ENCODE measurements around the gene THRB.
A peak's percentile ranks its signal among the peaks of the same experiment; 100 is the strongest.
"Not testable (repeated sequence)": the region's sequence is repeated elsewhere in the genome, so short reads cannot be mapped to it uniquely, and the experiment has no call there.

THRB gene

DNA sequence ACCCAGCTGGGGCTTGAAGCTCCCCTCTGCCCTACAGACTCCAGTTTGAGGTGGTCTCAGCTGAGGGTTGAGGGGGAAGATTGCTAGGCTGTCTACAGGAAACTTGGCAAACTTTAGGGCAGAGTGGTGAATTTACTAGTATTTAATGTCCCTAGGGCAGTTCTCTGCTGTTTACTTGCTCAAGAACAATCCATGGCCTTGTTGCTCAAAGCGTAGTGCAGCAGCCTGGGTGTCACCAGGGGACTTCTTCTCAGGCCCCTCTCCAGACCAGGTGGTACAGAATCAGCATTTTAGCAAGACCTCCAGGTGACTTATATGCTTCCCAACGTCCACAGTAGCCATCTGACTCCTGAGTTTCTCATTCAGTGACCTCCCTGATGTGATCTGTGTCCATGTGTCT is 360.7 kb downstream of the THRB start:
- no peak for DNase-seq

DNA sequence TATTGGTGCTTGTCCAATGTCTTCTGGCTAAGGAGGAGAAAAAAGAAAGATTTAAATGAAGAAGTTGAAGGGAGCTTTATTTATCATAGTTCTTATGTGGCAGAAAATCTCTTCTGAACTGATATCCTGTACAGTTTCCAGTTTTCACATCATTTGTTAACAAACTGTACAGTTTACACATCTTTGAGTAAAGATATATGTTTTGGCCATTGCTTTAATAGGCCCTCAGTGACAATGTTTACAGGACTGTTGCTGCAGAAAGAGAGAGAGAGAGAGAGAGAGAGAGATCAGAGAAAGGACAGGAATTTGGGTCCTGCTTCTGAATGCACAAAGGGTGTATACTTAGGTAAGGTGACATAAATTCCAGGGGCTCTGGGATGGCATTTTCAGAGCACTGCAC is 361.2 kb downstream of the THRB start:
- DNase-seq = no peak

DNA sequence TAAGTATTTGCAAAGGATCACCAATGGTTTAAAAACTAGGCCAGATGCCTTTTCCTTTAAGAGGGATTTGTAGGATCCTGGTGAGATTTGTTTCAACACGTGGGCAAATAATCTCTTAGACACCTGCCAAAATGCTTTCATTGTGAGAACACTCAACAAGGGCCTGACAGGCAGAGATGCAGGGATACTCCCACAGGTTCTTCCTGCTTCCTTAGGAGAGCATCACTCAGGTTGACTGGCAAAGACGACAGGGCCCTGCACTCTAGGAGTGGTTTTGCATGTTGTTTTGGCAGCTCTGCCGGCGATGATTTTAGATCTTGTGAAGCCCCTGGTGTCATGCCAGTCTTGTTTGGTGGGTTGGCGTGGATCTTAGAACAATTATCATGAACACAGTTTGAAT is 365.1 kb downstream of the THRB start:
- no peak for DNase-seq

DNA sequence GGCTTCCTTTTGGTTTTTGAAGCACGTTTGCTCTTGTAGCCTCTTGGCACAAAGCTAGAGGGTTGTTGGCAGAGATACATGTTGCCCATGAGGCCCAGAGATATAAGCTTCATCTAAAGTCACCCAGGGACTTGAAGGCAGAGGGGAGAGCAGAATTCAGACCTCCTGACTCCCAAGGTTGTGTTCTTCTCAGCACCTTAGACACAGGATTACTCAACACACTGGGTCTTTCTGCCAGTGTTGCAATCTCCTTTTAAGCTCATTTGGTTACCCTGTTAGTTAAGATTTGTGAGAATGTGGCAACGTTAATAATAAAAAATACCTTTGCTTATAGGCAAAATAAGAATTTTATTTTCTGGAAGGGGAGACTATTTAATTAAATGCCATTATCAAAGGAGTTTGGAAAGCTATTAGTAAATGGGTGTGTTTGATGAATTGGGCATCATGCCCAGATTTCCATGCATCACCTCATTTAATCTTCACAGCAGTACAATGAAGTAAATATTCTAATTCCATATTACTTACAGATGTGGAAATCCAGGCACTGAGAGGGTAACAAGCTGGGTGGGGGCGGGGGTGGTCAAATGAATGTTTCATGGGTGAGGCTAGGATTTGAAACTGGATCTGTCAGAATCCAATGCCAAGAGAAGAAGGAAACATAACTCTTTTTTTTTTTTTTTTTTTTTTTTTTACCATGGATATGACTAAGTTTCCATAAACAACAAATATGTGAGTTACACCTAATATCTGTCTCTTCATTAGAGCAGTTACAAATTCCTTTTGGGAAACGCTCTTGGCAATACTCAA is 366.2 kb downstream of the THRB start:
- DNase-seq = no peak

DNA sequence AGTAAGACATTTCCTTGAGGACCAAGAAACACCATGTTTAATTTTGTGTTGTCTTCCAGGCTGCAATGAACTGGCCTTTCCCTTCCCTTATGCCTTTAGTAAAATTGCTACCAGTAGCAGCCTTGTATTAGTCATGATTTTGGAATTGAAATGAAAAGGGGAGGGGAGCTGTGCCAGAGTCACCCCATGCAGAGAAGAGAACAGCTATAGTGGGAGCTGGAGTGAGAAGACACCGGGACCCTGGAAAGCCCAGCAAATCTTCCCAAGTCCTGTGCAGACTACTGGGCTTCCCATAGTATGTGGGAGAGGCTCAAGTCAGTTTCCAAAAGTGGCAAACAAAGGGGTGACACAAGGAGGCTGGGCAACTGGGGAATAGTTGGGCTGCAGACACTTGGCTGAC is 371.1 kb downstream of the THRB start:
- DNase-seq = no peak

DNA sequence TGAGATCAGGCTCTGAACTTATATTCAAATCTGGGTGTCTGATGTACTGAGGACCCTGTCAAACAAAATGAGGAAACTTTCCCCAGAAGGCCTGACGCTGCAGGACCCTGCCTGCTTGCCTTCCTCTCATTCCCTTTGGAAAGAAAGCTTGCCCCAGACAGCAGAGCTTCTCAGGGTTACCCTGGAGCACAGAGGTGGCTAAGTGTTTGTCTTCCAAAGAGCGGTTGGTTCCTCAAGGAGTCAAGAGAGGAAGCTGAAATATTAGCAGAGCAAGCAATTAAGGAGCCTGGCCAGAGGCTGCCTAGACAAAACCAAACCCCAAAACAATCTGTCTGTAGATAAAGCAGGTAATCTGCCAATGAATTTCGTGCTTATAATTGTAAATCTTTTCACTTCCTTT is 374.2 kb downstream of the THRB start:
- peak; percentile 44 for DNase-seq

DNA sequence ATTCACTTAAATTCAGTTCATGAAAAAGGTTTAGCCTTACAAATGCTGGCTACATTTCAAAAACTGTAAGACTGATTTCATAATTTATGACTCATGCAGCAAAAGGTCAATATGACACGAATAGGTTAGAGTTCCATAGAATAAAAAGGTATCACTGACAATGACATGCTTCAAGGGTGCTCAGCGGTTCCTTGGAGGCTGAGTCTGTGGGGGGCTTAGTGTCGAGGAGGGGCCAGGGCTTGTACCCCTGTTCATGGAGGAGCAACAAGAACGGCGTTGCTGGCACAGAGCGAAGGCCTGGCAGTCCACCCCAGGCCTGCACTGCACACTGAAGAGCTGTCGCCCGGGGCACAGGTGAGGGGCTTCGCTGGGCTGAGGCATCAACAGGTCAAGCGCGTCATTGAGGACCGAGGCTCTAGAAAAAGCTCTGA is 375.3 kb downstream of the THRB start:
- peak; percentile 3 for DNase-seq

DNA sequence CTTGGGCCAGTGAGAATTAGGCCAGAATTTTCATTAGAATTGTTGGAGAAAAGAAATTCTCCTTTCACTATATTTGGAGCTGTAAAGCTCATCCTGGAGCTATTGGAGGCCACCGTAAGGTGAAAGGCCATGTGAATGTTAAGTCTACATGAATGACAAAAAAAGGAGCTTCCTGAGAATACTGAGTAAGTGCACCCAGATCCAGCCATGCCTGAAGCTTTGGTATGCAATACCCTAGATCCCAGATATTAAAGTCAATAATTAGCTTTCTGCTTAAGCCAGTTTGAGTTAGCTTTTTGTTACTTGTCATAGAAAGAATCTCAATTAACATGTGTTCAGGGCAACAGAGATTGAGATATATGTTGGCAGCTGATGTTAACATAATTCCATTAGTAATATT is 377.1 kb downstream of the THRB start:
- no peak for DNase-seq

DNA sequence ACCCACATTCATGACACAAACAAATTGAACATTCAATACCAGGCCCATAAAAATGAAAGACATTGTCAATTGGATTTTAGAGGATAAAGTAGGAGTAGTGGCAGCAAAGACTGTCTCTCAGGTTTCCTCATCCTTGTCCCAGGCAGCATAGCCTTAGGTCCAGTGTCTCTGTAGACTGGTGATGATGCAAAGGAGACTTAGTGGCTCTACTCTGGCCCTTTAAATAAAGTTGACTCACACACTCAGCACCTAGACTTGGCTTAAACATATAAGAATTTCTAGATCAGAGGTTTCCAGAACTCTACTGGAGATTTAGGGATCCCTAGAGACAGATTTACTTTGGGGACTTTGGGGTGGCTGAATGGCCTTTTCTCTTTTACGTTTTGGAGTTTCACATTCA is 382.9 kb downstream of the THRB start:
- DNase-seq = no peak

DNA sequence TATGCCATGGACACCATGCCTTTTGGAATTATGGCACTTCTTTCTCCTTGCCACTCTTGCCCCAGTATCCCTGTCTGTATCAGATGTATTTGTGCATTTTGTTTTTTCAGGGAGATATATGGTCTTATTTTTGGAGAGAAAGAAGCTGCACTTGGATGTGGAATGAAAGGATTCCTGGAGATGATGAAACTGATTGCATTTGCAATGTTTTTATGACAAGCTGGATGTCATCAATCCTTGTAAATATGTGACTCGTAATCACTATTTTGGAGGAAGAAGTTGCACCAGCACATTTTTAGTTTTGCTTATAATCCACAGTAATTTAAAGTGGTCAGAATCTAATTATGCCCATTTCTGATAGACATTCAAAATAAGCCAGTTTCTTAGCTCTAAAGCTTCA is 384.6 kb downstream of the THRB start:
- no peak for DNase-seq

DNA sequence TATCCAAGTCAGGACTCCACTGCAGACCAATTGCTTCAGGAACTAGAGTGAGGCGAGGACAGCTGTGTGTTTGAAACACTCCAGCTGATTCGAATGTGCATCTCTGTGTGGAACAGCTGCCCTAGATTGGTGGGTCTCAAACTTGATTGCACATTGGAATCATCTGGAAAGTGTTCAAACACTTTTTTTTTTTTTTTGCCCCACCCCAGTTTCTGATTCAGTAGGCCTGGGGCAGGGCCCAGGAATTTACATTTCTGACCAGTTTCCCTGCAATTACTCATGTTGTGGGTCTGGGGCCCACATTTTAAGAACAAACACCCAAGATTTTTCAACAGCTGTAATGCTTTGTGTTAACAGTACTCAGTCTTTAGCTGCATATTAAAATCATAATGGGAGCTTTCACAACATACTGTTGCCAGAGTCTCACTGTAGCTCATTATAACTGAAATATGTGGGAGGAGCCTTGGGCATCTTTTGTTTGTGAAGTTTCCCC is 392.9 kb downstream of the THRB start:
- no peak for DNase-seq

DNA sequence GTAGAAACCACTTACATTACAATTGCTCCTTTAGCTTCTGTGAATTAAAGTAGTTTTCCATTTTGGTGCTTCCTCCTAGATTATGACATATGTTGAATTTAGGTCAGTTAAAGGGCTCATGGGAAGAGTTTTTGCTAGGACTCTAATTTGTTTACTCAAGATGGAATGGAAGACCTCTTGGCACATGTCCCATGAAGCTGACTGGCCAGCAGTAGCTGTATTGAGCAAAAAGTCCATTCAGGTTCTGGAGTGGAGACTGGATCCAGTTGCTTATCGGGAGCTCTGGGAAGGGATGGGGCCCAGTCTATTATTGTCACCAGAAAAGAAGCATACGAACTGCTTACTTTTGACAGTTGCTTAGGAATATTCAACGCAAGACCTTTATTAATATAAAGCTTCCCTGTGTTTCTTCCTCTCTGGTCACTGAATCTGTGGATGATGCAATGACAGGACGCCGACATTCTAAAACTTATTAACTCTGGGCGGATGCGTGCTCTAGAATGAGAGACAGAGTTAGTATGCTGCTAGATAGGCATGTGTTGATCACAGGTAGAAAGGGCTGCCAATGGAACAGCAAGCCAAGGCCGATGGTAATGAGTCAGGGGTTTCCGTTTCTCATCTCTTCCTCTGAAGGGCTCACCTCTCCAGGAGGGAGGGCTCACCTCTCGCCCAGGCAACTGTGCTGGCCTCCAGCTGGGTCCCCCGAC is 393.8 kb downstream of the THRB start:
- DNase-seq = no peak

DNA sequence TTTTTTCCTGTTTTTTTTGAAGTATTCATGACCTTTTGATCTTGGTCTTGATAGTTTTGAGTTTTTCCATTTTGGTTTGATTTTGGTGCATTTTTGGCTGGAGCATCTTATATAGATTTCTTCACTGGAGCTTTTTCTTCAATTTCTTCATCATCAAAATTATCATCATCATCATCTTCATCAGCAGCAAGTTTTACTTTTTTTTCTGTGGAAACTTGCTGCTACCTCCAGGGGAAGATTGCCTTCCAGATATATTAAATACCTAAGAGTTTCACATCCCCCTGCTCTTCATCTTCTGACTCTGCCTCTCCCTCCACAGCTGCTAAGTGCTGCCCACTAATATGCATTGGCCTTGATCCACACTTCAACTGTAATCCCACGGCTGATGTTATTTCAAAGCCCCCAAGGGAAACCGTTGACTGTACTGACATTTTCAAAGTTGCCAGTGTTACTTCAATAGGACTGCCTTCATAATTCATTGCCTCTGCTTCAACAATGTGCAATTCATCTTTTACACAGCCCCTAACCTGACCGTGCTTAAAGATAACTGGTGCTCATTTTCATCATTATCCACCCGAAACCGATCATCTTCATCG is 397.9 kb downstream of the THRB start:
- DNase-seq = no peak

DNA sequence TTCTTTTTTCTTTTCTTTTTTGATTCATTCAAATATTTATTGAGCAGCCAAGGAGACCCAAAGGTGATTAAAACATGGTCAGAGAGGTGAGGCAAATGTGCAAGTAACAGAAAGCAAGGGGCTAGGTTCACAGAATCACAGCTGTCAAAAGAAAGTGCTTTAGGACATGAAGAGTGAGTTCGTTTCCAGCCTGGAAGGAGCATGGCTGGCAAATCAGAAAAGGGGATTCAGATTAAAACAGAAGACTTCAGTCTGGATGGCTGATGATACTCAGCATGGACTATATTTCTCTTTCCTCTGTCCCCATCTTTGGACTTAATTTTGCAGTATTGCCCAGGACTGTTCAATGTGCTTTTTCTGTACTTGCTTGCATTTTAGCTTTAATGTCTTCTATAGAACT is 398.4 kb downstream of the THRB start:
- no peak for DNase-seq

DNA sequence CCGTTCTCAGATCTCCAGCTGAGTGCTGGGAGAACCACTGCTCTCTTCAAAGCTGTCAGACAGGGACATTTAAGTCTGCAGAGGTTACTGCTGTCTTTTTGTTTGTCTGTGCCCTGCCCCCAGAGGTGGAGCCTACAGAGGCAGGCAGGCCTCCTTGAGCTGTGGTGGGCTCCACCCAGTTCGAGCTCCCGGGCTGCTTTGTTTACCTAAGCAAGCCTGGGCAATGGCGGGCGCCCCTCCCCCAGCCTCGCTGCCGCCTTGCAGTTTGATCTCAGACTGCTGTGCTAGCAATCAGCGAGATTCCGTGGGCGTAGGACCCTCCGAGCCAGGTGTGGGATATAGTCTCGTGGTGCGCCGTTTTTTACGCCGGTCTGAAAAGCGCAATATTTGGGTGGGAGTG is 399.8 kb downstream of the THRB start:
- DNase-seq = not testable (repeated sequence)

DNA sequence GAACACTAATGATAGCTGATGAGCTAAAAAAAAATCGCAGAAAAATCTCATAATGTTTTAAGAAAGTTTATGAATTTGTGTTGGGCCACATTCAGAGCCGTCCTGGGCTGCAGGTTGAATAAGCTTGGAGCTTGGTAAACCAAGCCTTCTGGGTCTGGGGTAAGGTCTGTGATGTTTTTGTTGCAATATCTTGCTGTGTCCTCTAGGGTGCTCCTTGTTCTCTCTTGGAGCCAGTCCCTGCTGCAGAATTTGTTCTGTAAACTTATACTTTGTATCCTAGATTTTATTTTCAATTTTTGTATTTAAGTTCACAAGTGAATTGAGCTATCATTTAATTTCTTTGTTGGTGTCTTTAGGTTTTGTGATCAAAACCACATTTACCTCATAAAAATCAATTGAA is 405.9 kb downstream of the THRB start:
- no peak for DNase-seq

DNA sequence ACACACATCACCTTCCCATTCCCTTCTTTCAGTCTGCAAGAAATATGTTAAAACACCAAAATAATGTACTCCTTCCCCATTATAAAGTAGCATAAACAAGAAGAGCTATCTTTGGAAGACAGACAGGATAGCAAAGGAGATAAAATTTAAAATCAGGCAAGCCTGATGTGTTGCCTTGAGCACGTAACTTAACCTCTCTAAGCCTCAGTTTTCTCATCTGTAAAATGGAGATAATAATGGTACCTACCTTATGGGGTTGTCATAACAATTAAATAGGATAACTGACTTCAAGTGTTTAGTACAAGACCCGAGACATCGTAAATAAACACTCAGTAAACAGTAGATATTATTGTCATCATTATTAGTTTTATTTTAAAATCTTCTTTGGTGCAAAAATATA is 407.2 kb downstream of the THRB start:
- DNase-seq = no peak

DNA sequence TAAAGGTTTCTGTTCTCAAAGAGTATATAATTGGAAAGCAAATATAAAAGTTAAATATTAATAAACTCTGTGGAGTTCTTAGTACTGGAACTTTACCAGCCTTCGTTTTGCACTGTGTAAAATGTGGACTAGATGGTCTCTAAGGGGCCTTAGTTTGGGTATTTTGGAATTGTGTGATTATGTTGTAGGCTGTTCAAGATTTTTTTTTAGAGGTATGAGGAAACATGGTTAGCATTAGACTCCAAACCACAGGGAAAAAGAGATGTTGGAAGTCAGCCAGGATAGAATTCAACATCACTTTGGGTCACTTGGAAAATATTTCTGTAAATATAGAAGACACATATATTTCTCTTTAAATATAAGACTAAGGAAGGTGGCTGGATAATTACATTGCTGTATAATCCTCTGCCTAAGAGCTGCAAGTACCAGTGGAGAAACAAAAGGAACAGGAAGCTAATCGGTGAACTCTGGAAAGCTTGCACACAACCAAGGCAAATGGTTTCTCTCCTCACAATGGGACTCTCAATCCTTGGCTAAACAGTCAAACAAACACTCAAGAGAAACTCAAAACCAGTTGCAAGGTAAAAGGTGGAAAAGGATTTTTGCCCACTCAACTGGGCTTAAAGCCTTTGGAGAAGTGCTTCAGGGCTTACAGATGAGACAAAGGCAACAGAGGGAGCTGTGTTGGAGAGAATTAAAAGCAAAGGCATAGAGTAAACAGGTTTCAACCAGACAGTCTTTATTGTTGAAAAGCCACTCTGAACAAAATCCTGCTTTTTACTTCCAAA is 407.8 kb downstream of the THRB start:
- no peak for DNase-seq

DNA sequence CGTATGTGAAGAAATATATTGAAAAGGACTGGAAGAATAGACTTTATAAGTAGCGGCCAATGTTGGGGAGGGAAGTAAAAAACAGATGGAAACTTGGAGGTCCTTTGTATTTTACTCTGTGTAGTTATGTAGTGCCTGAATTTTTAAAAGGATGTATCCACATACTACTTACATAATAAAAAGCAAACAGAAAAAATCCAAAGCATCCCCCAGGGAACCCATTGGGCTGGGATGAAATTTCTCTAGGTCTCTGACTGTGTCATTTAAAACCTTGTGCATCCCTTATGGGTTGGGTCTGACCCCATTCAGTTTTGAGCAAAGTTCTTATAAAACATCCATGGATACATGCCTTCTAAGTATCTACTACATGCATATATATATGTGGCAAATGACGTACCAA is 408.4 kb downstream of the THRB start:
- no peak for DNase-seq

DNA sequence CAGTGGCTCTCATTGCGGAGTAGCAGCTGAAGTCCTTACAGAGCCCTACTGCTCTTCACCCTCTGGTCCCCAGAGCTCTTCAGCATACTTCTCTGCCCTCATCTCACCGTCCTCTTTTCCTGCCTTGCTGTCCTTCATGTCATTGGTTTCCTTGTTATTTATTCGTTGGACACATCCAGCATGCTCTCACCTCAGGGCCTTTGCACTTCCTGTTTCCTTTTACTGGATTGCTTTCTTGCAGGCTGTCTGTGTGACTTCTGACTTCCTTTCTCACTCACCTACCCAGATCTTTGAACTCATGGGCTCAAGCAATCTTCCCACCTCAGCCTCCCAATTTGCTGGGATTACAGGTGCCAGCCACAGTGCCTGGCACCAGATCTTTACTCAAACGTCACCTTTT is 422.5 kb downstream of the THRB start:
- DNase-seq = no peak

DNA sequence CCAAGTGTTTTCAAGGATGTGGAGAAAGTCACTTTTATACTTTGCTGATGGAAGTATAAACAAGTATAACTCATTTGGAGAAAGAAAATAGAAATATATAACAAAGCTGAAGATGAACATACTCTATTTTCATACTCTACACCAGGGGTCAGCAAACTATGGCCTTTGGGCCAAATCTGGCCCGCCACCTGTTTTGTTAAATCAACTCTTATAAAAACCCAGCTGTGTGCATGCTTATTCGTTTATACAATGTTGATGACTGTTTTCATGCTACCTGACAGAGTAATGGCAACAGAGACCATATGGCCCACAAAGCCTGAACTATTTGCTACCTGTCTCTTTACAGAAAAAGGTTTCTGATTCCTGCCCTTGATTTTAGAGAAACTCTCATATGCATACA is 425.6 kb downstream of the THRB start:
- DNase-seq = no peak

DNA sequence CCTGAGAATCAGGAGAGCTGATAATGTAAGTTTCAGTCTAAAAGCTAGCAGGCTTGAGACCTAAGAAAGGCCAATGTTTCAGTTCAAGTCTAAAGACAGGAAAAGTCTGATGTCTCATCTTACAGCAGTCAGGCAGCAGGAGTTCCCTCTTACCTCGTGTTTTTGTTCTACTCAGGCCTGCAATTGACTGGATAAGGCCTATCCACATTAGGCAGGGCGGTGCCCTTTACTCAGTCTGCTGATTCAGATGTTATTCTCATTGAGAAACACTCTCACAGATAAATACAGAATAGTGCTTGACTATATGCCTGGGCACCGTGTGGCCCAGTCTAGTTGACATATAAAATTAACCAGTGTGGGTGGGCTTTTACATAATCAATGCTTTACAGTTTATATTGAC is 427.2 kb downstream of the THRB start:
- DNase-seq = no peak

Data from islet precursor cell (in vitro differentiated cells).